Stimulated activated CD8-positive, alpha-beta memory T cell treated with anti-CD3 and anti-CD28 coated beads, Interleukin-7, amount 100 ng/mL, for 1 hour (primary cell): ENCODE measurements around the gene ELF1.
"Not testable (repeated sequence)": the region's sequence is repeated elsewhere in the genome, so short reads cannot be mapped to it uniquely, and the experiment has no call there.

Source experiments
- DNase-seq, 2 donors: peaks; one replicate each; pipeline ENCODE4 v3.0.0-alpha.2; 2020; ENCODE audit warnings: low read depth in 2 of 2

ELF1 gene

DNA sequence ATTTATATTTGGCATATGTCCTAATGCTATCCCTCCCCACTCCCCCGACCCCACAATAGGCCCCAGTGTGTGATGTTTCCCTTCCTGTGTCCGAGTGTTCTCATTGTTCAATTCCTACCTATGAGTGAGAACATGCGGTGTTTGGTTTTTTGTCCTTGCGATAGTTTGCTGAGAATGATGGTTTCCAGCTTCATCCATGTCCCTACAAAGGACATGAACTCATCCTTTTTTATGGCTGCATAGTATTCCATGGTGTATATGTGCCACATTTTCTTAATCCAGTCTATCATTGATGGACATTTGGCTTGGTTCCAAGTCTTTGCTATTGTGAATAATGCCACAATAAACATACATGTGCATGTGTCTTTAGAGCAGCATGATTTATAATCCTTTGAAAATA lies 23.3 kb upstream of the ELF1 start:
- DNase-seq: not testable (repeated sequence)

DNA sequence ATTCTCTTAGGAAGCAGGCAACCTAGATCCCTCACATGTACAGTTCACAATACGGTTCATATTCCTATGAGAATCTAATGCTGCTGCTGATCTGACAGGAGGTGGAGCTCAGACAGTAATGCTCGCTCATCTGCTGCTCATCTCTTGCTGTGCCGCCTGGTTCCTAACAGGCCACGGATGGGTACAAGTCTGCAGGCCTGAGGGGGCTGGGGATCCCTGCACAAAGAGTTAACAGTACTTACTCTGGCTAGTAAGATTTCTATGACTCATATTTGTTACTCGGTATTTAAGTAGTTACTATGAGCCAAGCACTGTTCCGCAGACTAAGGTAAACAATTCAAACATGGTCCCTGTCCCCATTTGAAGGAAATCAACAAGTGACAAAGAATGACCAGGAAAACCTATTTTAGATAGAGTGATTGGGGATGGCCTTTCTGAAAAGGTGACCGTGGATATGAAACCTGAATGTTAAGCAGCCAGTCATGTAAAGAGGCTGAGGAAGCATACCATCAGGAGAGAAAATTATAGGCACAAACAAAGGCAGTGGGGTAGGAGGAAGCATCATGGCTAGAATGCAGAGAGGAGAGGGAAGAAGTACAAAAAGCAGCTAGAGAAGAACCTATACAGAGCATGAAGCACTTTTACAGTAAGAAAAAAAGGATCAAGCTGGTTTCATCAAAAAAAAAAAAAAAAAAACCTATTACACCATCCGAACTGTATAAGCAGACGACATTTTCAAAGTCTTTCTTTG lies 21.6 kb upstream of the ELF1 start:
- no peak for DNase-seq

DNA sequence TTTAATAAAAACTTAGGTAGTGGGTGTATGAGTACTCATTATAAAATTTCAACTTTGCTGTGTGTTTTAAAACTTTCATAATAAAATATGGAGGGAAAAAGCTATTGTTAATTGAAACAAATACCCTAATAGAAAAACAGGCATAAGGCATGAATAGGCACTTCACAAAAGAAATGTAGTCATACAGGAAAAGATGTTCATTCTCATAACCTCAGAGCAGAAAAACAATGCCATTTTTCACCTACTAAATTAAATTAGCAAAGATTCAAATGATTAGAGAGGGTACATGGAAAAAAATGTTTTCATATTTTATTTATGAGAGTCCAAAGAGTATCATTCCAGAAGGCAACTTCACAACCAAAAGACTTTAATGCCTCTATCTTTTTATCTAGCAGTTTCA lies 20.6 kb upstream of the ELF1 start:
- DNase-seq: no peak

DNA sequence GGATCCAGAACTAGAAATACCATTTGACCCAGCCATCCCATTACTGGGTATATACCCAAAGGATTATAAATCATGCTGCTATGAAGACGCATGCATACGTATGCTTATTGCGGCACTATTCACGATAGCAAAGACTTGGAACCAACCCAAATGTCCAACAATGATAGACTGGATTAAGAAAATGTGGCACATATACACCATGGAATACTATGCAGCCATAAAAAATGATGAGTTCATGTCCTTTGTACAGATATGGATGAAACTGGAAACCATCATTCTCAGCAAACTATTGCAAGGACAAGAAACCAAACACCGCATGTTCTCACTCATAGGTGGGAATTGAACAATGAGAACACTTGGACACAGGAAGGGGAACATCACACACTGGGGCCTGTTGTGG lies 17.4 kb upstream of the ELF1 start:
- not testable (repeated sequence) for DNase-seq

DNA sequence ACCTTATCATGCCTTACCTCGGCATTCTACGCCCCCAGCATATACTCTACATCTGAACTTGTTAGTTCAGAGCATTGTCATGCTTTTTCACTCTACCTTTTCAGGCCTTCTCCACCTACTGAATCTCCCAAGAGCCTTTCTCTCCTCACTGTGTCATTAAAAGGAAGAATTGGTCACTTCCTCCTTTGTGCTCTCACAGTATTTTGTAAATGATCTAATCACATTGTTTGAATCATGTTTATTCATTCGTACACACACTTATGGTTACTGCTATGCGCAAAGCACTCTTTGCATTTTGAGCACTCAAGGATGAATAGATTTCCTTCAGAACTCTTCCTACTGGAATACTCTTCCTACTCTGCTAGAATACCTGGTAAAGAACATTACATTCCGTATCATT lies 15.8 kb upstream of the ELF1 start:
- no peak for DNase-seq

DNA sequence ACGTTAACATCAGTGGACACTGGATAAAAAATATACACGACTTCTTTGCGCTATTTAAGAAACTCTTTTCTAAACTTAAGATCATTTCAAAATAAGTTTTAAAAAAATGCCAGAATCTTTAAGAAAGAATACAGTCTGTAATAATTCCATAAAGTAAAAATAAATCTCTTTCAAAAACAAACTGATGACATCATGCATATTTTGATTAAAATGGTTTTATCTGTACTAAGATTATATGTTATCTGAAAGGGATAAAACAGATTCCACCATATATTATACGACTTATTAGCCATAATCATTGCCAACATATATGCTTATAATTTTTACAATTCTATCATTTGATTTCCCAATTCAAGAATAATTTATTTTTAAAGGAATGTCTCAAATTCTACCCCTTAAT lies 15.3 kb upstream of the ELF1 start:
- DNase-seq: no peak

DNA sequence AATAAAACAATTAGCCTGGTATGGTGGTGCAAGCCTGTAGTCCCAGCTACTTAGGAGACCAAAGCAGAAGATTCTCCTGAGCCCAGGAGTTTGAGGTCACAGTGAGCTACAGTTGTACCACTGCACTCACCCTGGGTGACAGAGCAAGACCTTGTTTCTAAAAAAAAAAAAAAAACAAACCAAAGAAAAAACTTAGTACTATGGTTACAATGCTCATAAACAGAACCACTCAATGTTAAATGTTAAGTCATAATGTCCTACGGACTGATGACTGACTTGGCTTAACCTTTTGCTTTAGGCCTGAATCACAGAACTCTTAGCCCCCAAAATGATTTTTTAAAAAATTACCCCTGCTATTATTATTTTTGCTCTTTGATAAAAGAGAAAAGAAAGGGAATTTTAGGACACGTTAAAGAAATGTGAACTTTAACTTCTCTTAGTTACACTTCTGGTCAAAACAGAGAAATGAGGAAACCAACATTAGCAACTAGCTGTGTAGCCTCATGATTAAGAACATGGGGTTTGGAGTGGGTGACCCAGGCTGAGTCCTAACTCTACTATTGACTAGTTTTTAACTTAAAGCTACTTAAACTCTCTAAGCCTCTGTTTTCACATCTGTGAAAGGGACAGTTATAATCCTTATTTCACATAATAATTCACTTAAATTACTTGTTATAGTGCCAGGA lies 13.7 kb upstream of the ELF1 start:
- no peak for DNase-seq

DNA sequence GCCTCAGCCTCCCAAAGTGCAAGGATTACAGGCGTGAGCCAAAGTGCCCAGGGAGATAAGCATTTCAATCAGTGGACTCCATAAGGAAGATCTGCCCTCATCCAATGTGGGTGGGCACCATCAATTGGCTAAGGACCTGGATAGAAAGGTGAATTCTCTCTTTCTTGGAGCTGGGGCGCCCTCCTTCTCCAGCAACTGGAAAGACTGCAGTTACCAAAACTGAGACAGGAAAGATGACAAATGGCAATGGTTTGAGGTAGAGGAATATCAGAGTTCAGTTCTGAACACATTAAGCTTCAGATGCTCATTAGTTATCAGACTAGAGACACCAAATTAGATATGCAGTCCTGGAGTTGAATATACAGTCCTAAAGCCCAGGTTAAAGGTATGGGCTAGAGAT lies 10.5 kb upstream of the ELF1 start:
- DNase-seq: no peak

DNA sequence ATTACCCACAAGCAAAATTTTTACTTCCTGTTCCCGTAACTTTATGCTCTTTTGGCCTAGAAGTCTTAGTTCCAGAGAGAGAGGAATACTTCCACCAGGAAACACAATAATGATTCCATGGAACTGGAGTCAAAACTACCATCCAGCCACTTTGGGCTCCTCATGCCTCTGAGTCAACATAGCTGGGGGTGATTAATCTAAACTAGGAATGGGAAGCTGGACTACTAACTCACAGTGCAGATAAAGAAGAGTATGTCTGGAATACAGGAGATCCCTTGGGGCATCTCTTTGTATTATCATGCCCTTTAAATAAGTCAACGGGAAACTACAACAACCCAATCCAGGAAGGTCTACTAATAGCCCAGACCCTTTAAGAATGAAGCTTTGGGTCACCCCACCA lies 8.9 kb upstream of the ELF1 start:
- no peak for DNase-seq

DNA sequence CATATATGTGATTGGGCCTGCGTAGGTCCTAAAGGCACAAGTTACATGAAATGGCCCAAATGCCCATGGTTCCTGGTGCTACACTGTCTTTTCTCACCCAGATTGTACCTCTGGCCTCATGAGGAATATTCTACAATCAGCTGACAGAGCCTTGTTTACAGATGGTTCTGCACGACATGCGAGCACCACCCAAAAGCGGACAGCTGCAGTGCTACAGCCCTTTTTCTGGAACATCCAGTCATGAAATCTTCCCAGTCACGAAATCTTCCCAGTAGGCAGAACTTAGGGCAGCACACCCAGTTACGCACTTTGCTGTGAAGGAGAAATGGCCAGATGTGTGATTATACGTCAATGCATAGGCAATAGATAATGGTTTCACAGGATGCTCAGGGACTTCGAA lies 7.7 kb upstream of the ELF1 start:
- DNase-seq: no peak

DNA sequence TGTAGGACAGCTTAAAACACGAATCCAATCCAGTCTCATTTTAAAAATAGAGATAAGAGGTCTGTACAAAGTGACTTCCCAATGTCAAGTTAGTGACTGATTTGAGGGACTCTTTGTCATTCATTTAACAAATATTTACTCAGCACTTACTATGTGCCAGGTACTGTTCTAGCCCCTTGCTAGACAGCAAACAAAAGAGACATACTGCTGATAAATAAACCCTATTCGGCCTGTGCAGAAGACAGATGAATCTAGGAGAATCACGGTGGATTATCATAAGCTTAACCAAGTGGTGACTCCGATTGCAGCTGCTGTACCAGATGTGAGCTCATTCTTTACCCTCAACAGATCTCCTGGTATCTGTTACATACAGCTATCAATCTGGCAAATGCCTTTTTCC lies 6.4 kb upstream of the ELF1 start:
- no peak for DNase-seq

DNA sequence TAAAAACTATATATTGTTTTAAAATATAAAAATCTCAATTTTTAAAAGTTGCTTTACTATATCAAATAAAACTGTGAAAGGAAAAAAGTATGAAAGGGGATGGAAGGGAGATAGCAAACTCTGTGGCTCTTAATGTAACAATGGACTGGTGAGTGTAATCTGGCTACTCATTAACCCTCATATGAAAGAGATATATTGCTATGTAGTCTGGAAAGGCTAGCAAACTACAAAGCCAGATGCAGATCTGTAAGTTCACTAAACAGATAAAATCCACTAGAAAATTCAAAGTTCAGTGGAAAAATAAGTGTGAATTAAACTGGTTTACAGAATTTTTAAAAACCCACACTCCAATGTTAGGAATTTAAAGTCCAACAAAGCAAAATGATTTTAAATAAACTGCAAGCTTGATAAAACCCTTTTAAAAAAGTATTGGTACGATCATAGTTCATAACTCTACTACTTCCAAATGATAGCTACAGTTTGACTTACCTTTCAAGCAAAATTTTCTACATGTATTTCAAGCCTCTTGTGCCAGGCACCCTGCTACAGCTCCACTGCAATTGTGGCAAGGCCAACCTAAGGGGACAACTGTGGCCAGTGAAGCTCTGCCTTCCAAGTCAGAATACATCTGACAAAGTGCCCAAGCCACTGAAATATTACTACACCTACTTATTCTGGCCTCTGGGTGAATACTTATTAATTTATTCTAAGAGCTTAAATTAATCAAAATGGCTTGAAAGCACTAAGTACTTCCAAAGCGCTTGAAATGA lies 647 bp upstream of the ELF1 start:
- DNase-seq: no peak

DNA sequence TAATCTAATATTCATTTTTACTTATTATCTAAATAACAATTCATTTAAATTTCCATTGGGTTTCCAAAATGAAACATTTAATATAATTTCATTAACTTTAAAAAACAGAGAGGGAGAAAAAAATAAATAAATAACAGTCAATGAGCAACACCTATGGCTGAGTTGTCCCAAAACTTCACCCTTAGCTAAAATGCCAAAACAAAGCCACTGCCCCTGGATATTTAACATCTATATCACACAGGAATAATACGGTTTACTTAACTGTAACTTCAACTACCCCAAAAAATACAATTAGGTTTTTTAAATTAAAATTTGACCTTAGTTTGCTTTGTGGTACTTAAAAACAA lies 541 bp downstream of the ELF1 start:
- no peak for DNase-seq

DNA sequence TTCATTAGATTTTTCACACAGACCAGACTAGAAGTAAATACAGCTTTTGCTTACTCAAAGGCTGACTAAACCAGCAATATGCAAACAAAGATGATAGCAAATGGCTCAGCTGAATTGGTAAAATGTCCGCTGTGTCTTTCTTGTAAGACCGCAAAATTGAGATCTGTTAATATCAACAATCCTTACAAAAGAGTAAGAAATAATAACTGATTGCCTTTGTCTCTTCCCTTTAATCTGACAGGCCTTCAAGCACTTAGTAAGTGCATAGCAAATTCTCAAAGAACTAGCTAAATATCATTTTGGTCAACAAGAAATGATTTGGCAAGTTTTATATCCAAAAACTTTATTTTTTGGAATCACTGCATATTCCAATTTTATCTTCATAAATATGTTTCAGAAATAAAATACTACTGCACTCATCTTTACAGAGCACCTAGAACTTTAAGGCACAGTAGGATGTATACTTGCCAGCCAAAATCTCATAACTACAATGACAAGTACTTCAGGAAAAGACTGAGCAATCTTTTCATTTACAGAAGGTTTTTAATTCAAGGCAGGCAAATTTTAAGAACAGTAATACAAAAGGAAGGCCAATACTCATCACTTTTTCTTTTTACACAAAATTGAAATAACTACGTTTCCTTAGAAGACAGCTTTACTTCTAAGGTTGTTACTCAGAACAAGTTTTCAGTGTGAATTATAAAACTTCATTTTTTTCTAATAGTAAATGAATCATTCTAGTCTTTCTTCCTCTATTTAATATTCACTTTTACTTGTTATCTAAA lies 1.1 kb downstream of the ELF1 start:
- no peak for DNase-seq

DNA sequence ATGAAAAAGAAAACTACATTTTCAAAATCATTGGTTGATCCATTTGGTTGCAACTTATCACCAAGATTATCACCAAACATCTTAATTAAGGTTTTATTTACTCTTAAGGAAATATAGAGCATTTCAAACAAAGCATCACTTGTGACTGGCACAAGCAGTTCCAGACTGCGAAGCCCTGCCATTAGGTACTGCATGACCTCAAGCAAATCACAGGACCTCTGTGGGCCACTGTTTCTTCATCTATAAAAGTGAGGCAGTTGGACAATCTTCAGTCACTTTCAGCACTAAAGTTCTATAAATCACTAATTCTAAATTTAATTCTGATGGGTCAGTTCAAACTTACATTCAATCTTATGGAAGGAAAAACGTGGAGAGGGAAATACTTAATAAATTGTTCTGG lies 2.0 kb downstream of the ELF1 start:
- no peak for DNase-seq

DNA sequence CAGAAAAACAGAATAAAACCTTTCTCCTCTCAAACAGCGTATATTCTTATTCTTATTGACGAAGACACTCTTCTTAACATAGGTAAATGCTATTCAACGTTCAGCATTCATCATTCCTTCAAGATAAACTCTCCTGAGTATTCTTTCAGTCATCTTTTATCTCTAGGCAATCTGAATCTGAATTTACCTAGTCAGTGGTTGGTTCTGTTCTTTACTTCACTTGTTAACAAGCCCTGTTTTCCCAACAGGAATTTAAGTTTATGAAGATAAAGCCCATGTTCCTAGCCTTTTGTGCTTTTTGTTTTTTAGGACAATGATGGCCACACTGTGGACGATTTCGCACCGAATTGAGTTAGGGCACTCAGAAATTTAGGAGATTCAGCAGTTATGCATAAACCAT lies 3.2 kb downstream of the ELF1 start:
- DNase-seq: no peak

DNA sequence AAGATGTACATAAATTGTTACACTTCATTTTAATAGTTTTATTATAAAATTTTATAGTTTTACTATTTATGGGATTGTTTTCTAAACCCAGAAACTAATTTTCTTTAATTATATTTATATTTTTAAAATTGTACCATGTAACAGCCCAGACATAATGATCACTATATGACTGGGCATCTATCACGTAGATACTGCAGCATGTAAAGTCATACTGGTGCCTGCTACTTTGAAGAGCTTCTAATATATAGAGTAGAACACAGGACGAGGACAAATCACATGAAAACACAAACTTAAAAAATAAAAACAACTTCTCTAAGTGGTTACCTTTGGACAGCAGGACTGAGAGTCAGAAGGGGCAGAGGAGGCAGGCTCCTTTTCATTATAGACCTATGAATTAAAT lies 5.3 kb downstream of the ELF1 start:
- no peak for DNase-seq

DNA sequence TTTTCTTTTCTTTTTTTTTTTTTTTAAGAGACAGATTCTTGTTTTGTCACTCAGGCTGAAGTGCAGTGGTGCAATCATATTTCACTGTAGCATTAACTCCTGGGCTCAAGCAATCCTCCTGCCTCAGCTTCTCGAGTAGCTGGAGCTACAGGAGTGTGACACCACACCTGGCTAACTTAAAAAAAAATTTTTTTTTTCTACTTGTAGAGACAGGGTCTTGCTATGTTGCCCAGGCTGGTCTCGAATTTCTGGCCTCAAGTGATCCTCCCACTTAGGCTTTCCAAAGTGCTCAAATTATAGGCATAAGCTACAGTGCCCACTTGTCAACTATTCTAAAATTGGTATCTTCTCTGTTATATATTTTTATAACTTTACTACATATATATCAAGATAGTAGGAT lies 6.6 kb downstream of the ELF1 start:
- DNase-seq: no peak

DNA sequence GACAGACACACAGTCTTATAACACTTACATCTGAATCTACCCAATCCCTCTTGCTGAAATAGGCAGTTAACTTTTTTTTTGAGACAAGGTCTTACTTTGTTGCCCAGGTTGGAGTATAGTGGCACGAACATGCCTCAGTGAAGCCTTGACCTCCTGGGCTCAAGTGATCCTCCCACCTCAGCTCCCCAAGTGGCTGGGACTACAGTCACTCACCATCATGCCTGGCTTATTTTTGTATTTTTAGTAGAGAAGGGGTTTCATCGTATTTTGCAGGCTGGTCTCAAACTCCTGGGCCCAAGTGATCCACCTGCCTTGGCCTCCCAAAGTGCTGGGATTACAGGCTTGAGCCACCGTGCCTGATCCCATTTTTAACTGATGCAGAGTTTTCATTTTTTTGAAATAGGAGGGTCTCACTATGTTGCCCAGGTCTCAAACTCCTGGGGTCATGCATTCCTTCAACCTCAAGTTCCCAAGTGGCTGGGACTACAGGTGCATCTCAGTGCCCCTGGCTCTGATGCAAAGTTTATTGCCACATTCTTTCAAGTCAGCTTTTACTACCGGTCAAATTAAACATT lies 7.6 kb downstream of the ELF1 start:
- no peak for DNase-seq

DNA sequence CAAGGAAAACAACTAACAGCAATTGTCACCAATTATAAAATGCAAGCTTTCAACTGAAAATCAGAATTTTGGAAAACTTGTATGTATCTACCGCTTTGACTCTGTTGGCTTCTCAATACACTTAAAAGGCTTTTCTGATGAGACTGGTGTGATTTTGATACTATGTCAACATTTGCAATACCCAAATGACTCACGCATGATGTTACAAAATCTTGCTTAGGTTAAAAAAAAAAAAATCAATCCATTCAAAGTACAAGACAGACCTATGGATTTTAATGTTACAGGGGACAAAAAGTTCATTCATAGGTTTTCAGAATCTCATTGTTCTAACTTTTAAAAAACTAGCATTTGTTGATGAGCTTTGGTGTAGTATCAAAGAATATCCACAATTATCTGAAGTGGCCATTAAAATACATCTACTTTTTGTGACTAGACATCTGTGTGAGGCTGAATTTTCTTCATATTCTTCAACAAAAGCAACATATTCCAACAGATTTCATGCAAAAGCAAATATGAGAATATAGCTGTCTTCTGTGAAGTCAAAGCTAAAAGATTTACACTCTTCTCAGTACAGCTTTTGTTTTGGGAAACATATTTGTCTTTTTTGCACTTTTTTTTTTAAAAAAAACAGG lies 10.7 kb downstream of the ELF1 start:
- no peak for DNase-seq

DNA sequence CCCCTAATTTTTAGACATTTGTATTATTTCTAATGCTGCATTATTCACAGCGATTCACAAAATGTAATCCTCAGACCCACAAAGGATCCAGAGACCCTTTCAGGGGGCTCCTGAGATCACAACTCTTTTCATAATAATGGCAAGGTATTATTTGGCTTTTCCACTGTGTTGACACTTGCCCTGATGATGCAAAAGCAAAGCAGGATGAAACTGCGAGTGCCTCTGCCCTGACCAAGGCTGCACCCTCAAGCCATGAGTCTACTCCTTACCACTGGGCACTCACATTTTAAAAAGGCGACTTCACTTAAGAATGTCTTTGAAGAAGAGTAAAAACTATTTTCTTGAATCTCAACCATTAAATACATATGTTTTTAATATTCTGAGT lies 11.4 kb downstream of the ELF1 start:
- no peak for DNase-seq
